HG02642 (cell line): ENCODE results near the gene PTPRT.
"Not testable (repeated sequence)": the region's sequence is repeated elsewhere in the genome, so short reads cannot be mapped to it uniquely, and the experiment has no call there.

Experiments
- ATAC-seq: cut with Tn5 transposase; IDR thresholded peaks from one replicate; pipeline ENCODE4 v1.9.1; 2021; ENCODE audit warnings: mild to moderate bottlenecking; ENCODE audit not compliant: unreplicated experiment, poor library complexity

PTPRT gene

DNA sequence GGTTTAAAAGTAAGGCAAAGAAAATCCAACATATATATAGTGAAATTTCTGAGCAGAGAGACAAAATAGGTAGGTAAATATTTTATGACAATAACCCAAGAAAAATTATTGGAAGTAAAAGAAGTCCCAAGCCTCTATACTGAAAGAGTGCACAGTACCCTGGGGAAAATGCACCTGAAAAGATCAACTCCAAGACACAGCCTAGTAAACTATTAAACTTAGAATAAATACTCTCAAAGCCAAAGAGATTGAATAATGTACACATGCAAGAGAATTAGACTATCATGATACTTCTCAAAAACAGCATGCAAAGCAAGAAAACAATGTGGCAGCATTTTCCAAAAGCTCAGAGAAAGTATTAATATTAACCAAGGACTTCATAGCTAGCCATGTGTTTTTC, 894.7 kb downstream of the PTPRT start:
- no peak for ATAC-seq

DNA sequence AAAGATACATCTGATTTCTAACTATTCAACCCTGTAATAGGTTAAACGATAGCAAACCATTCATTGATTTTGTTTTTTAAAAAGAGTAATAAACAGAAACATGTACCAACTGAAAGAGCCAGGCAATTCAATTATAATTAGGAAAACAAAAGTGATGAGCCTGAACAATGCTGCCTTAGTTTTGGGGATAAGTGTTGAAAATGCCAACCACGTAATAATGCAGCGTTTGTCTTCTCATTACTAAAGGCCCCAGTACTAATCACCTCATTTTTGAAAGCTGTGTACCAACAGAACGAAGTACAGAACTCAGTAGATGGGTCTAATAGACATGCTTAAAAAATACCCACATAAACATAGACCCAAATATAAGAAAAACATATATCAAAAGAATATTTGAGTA, 907.9 kb downstream of the PTPRT start:
- ATAC-seq, result no peak

DNA sequence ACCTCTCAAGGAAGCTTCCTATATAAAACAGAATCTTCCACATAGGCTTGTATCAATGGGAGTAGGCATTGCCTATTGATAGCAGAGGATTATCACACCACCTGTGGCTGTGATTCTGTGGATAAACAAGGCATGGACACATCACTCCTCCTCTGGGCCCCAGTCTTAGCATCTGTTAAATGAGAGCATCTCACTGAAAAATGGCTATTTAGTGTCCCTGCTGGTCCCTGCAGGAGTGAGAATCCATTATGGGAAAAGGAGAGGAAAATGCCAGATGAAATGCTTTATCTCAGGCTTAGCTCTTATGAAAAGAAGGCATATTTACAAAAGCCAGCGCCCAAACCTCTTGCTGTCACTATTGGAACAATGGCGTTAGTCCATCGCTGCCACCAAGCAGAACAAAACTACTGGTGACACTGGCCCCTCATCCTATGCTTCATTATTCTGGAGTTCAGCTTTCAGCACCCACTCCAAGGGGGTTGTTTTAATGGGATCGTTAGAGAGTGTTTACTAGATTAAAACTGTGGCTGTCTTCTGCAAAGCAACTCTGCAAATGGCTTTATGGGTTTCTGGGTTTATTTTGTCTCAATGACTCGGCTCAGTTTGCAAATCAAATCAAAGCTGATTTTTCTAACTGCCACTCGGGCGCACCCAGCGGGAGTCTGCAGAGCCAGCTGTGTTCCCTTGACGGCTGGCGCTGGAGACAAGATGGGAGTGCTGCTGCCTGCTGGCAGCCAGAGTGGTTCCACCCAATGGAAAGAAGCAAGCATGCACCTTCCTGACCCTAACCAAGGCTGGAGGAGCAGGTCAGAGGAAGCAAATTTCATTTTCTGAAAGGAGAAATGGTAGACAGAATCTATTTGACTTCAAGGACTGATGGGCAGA, 912.7 kb downstream of the PTPRT start:
- no peak for ATAC-seq

DNA sequence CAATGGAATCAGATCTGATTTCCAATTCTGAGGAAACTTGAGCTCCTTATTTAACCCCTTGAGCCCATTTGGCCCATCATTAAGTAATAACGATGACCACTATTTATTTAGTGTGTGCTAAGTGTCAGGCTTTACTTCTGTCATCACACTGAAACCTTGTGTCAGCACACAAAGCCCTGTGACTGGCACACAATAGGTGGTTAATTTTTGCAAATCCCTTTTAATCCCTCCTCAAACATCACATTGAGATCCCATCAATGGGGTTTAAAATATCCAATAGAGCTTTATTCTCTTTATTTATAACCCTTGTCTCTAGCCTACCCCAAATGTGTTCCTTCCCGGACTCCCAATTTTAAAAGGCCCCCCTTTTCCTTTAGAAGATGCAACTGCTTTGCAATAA, 914.7 kb downstream of the PTPRT start:
- no peak for ATAC-seq

DNA sequence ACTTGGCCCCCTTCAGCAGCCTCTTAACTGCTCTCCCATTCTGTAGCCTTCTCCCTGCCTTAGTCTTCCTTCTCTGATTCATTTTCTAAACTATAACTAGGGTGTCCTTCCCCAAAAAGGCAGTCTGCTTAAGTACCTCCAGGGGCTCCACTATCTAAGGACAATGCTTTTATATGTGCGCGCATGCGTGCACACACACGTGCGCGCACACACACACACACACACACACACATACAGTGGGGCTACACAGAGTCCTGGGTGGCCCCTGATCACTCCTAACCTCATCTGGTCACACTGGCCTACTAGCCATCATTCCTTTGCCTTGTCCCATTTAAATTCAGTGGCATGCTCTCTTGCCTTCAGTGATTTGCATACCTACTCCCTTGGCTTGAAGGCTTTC, 917.2 kb downstream of the PTPRT start:
- no peak for ATAC-seq

DNA sequence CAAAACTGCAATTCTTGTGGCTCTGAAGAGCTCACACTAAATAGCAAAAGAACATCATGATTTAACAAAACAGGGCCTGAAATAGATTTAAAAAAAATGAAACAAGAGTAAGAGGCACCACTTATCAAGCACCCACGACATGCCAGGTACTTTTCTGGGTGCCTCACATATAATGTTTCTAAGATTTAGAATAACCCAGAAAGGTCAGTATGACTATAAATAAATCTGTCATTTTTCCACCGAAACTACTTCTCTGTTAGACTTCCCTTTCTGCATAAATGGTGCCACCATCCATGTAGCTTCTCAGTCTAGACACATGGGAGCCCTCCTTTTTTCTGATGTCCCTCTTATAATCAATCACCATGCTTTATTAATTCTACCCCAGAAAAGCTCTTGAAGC, 919.2 kb downstream of the PTPRT start:
- ATAC-seq, result no peak

DNA sequence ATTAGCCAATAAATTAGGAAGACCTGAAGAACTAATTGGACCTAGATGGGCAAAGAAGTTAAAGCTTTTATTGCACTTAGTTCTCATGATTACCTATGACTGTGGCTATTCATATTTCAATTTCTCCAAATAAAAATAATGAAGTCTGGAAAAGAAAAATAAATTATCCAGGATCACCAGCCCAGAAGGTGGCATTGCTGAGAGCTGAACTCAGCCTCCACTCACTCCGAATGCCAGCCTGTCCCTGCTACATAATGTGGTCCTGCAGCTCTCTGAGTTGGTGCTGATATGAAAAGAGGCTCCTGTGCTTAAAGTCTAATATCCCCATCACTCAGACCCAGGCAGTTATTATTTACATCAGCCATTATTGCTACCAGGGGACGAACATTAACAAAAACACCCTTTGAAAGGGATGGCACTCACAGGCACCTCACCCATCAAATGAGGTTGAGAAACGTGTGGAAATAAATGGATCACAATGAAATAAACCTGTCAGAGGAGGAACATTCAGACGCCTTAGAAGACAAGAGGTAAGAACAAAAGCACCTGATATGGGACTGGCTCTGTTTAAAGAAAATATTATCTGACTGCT, 921.8 kb downstream of the PTPRT start:
- ATAC-seq, result no peak

DNA sequence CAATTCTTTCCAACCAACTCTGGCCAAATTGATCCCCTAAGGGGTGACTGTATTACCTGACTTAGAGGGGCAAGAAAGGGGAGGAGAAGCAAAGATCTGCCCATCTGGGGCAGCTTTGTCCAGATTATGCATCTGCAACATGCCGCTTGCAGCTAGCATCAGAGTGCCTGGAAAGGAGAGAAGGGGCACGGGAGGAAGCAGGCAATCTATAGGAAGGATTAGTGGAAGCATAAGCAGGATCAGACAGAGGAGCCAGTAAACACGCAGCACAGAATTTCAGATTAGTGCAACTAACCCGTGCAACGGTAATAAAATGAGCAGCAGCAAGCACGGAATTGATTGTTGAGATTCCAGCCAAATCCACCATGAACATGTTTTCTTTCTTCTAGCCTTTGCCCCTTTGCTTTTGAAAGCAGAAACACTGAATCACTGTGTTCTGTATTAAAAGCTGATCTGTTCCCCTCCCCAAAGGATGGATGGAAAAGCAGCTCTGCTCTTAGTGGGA, 927.9 kb downstream of the PTPRT start:
- no peak for ATAC-seq

DNA sequence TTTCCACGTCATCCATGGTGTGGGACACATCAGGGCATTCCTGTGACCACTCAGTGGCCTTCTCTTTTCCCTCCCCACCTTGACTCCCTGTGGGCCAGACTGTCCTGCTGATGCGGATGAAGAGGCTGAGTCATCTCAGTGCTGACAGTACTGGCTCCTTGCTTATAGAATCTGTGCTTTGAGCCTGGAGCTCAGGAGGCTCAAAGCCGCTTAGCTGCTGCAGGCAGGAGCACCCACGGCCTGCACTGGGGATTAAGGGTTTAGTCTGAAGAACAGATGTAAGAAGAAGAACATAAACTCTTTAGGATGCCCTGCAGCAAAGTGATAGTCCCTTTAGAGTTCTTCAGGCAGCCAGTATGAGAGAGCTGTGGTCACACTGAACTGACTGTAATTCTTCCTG, 929.5 kb downstream of the PTPRT start:
- no peak for ATAC-seq

DNA sequence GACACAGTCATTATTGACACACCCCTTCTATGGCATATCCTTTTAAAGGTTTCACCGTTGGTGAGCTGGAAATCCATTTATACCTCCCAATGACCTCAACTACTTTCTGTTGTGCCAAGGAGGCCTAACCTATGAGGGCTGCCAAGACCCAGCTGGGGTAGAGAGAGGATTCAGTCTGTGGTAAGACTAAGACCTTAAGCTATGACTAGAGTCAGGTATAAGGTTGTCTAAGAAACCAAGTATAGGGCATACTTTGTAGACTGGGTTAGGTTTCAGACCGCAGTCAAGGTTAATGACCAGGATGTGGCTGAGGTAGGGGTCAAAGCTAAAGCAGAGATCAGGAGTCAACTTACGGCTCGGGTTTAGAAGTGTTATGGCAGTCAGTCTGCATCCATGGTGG, 930.3 kb downstream of the PTPRT start:
- ATAC-seq, result no peak

DNA sequence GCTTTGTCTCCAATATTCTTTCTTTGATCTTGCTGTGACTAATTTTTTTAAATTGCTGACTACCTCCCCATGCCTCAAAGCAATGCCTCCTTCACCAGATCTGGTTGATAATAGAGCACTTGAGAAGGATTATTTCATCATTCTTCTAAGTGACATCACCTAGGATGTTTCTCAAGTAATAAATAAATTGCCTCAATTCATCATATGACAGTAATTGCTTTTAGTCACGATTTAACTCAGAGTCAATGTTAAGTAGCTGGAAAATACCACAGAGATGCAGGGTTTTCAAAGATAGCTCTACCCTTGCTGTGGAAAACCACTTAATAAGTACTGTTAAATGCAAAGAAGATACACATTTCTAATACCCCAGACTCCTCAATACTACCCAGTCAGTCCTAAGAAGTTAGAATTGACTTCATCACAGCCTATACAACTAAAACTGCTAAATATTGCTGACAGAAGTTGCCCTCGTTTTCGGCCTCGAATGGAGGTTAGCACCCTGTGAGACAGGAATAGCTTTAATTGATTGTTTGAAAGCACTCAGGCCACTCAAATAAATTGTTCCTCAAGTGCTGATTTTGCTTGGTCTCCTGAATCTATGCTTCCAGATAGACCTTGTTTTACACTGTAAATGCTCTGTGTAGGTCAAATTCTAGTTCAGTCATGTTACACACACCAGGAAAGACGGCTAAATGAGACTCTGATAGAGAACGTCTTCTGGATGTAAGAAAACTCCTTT, 931.0 kb downstream of the PTPRT start:
- no peak for ATAC-seq

DNA sequence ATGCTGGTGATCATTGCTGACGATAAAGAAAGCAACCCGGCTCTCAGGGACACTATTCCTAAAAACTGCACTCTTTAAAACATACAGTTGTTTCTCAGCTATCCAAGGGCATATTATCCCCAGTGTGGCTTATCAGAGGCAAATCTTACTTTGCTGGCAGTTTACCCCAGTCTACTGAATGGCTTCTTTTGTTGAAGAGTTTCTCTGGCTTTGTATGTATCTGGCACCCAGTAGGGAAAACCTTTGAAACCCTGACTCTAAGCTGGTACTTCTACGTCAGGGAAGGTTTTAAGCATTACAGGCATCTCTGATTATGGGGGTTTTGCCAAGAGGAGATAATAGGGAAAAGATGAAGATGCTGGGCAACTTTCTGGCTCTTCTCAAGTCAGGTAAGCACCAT, 933.9 kb downstream of the PTPRT start:
- no peak for ATAC-seq

DNA sequence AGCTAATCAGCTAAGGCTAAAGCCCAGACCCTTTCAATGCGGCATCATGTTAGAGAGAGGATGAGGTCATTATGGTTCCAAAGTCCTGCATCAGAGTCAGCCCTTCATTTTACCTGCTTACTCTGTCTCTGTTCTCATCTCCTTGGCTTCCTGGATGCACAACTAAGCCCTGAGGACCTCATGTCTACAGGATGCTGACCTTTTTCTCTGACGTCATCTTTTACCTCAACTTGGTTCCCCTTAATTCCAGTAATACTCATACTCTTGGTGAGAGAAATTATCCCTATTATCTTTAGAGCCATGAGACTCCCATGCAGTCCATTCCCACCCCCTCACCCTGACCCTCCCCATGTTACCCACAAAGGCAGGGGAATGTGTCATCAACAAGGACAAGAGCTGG, 935.0 kb downstream of the PTPRT start:
- ATAC-seq, result no peak

DNA sequence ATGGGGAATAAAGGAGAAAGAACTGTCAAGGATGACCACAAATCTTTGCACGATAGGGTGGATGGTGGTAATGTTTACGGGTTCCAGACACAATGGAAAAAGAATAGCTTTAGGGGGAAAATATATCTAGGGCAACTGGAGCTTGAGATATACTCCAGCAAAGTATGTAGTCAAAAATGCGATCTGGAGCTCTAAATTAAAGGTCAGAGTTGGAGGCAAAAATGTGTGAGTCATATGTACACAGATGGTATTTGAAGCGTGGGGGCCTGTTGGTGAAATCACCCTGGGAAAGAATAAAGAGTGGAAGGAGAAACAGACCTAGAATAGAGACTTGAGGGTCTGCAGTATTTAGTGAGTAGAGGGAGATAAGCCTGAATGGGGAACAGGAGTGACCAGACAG, 937.6 kb downstream of the PTPRT start:
- ATAC-seq, result no peak

DNA sequence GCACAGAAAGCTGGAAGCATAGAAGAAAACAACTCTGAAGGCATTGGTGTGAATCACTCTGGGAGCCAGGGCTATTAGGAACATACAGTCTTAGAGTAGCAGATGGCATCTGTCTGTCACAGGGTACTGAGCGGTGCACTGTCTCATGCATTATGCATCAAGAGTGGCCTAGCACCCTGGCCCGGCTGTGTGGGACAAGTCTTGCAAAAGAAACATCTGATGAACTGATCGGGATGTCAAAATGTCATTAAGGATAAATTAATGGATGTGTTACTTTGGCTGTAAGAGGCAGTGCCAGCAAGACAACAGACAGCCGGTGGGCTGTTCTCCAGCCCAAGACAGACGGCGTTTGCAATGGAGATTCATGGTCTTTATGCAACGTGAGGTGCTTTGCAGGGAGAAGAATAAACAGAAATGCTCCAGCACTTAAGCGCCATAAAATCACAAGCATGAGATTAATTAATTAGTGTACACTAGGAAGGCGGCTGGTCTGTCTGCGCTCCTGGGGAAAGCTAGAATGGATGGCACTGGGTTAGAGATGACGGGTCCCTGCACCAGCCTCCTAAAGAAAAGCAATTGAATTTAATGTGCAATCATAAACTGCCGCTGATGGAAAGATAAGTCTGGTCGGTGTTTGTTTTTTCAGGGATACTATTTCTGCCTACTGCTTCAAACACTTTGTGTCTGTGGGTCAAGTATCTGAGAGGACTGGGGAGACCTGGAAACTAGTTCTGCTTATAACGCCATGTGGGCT, 970.9 kb downstream of the PTPRT start:
- no peak for ATAC-seq

DNA sequence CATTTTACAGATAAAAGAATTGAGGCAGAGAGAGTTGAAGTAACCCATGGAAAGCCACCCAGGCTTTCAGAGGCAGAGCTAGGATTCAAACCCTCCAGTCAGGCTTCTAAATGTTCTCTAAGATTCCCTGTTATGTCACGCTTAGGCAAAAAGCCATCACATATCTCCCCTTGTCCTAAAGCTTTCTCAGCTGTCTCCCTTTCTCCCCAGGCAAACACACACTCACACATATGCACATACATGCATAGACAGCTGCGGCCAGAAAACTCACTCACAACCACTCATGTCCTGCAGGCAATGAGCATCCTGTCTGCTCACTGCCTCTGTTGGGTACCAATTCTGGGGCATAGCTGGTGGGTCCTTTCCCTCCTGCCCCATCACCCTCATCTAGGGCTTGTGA, 975.6 kb downstream of the PTPRT start:
- no peak for ATAC-seq

DNA sequence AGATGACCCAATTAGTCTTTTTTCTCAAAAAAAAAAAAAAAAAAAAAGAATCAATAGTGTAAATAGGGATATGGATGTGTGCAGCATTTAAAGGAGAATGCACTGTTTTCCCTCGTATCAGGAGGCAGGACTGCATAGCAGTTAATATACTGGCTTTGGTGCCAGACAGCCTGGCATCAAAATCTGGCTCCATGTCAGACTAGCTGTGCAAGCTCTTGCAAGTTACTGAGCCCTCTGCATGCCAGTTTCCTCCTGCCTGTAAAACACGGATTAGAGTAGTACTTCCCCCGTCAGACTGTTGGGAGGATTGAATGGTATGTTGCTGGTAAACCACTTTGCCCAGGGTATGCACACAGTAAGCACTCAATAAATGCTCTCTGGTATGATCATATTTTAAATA, 977.3 kb downstream of the PTPRT start:
- ATAC-seq, result no peak

DNA sequence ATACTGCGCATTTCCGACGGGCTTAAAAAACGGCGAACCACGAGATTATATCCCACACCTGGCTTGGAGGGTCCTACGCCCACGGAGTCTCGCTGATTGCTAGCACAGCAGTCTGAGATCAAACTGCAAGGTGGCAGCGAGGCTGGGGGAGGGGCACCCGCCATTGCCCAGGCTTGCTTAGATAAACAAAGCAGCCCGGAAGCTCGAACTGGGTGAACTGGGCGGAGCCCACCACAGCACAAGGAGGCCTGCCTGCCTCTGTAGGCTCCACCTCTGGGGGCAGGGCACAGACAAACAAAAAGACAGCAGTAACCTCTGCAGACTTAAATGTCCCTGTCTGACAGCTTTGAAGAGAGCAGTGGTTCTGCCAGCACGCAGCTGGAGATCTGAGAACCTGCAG, 983.1 kb downstream of the PTPRT start:
- ATAC-seq, result not testable (repeated sequence)

DNA sequence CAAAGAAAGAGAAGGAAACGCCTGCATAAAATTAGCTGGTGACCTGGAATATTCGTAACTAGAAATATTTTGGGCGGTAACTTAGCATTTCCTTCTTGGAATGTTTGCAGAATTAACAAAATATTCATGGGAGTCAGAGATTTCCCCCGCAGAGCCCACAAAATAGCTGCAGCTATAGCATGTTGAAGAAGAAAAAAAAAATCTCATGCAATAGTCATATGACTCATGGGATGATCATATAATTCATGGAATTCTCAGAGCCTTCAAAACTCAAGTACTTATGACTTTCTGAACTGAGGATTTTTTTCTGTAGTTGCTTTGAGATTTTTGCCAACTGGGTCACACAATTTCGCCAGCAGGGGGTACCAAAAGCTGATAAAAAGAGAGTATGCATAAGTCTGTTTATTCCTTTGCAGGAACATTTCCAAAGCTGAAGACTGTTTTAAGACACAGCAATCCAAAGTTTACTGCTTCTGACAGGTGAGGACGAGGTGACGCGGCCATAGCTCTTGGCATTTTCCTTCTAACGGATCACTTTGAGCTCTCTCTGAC, 985.5 kb downstream of the PTPRT start:
- ATAC-seq, result no peak

DNA sequence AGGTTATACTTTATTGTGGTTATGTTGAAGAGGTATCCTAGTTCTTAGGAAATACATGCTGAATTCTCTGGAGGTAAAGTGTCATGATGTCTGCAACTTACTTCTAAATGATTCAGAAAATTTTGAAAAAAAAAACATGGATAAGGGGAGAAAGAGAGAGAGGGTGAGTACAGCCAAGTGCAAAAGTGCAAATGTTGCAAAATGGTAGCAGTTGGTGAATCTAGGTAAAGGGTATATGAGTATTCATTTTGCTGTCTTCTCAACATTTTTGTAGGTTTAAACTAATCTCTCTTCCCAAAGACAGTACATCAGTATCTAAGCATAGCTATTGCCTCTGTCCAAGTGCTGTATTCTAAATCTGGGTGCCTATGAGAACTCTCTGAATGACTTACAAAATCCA, 992.1 kb downstream of the PTPRT start:
- no peak for ATAC-seq
